Spinal cord (tissue), 10 donors: ENCODE results near the gene PSMD13. TPM values are rescaled to one million over a fixed set of nuclear protein-coding genes. Genes with fewer than 3 reads are reported as not detected.

ENCODE experiments used
- DNase-seq, 6 donors: peaks; one replicate each; pipeline versions ENCODE4 v3.0.0 to v3.0.0-alpha.2; 2013 to 2015; ENCODE audit warnings: low spot score in 6 of 6, low read depth in 4 of 6
- H3K27ac ChIP-seq: one replicate; pipeline ENCODE4 v1.5.1; 2013; ENCODE audit warnings: low read depth, low read length, control low read depth
- H3K27me3 ChIP-seq: one replicate; pipeline ENCODE4 v1.6.1; 2013; ENCODE audit warnings: low read length; ENCODE audit not compliant: control insufficient read depth, insufficient read depth
- H3K36me3 ChIP-seq: one replicate; pipeline ENCODE4 v1.6.1; 2013; ENCODE audit warnings: low read length; ENCODE audit not compliant: control insufficient read depth, insufficient read depth
- H3K4me1 ChIP-seq: one replicate; pipeline ENCODE4 v1.6.1; 2013; ENCODE audit warnings: low read length; ENCODE audit not compliant: control insufficient read depth, insufficient read depth
- H3K4me3 ChIP-seq: one replicate; pipeline ENCODE4 v1.5.1; 2013; ENCODE audit warnings: low read depth, low read length, control low read depth
- H3K9me3 ChIP-seq: one replicate; pipeline ENCODE4 v1.6.1; 2013; ENCODE audit warnings: low read length; ENCODE audit not compliant: control insufficient read depth, insufficient read depth
- WGBS: methylation state at CpG from one replicate; pipeline ENCODE4 v1.1.5; 2013; ENCODE audit warnings: missing lambda C conversion rate; ENCODE audit not compliant: insufficient coverage; 5-methylcytosine and 5-hydroxymethylcytosine counted together
- polyA plus RNA-seq, 2 donors: library from polyadenylated mRNA; unstranded; fragments of 120-200 nt; gene quantifications; one replicate each; pipeline ENCODE4 v1.2.1, GENCODE V29; 2013; ENCODE audit not compliant: insufficient read length in 2 of 2
- total RNA-seq, 2 donors: library from RNA; depleted of rRNA in 1 of 2; stranded (reverse); fragments of 120-200 nt in 1 of 2; fragments of >200 nt in 1 of 2; gene quantifications; one replicate each; pipeline versions ENCODE4 v1.2.3 to v1.2.4, GENCODE V29; 2013 to 2014
- donor health status: healthy.

The PSMD13 gene
- total and polyA plus RNA-seq, 4 donors, result 93.5 to 160 (median 114) TPM

DNA sequence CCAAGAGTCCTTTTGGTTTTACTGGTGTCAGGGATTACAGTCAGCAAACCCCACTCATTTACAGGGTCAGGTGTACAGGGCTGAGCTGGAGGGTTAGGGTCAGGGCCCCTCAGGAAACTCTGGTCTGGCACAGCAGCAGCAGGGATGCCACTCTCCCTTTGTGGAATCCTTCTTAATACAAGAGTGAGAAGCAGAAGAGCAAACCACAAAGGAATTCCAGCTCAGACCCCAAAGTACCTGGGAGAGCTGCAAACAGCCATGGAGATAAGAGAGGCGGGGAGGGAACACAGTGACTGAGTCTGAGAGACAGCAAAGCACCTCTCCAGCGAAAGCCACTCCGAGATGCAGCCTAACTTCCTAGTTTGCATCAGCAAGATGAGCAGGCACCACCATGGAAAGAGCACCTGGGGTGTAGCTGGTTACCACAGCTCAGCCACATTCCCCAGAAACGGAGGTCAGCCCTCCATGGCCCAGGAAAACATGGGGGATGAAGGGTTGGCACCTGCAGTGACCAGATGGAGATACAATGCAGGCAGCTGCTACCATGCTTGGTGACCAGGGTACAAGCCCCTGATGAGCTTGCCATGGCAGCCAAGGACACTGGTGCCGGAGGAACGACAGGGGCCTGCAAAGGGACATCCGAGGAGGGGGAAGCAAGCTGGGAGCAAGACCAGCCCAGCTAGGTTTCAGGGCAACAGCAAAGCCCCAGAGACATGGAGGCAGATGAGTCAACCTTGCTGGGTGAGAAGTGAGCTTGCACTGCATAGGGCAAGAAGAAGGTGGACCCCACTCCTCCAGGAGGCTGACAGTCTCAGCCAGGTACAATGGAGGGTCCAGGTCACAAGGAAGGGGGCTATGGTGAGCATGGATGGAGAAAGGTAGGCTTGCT is 33.5 kb upstream of the PSMD13 start:
- 98% methylated on average over 7 of the region's 7 CpGs for WGBS
- Histone ChIP-seq H3K36me3 (peaks cover 59% of the 10 kb centered on the region), H3K4me1 (peaks cover 24% of the 10 kb centered on the region), H3K9me3 (no peaks in the 10 kb centered on the region), H3K27me3 (no peaks in the 10 kb centered on the region), H3K27ac (no peak overlapping the region), H3K4me3 (no peak overlapping the region)
- DNase-seq, result no peak

DNA sequence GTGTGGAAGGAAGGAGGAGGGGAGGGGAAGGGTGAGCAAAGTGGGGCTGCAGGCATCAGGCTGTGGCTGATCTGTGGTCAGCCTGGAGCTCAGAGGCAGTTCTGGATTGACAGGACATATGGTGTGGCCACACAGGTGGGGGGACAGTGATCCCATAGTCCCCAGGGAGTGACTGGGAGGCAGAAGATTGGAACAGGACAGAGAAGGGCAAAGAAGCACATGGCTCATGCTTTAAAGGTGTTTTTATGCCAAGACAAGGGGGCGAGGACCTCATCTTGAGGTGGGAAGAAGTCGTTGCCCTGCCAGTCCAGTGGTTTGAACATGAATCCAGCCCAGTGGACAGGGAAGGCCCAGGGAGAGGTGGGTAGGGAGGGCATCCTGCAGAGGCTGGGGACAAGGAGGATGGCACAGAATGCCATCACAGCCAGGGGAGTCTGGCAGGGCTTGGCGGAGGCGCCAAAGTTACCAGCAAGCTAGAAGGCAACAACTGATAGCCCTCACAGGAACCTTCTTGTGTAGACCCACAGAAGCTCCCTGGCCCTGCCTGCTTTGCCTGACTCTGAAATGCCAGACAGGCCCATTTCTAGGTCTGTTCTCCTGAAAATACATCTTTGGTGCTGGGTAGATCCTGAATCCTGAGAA is 32.7 kb upstream of the PSMD13 start:
- H3K27me3 ChIP-seq, result no peaks in the 10 kb centered on the region
- DNase-seq, result no peak
- H3K4me1 ChIP-seq, result peaks cover 27% of the 10 kb centered on the region
- H3K9me3 ChIP-seq, result no peaks in the 10 kb centered on the region
- no peak overlapping the region for H3K27ac ChIP-seq
- H3K36me3 ChIP-seq, result peaks cover 56% of the 10 kb centered on the region
- H3K4me3 ChIP-seq, result no peak overlapping the region
- WGBS, result 97% methylated on average over 4 of the region's 4 CpGs

DNA sequence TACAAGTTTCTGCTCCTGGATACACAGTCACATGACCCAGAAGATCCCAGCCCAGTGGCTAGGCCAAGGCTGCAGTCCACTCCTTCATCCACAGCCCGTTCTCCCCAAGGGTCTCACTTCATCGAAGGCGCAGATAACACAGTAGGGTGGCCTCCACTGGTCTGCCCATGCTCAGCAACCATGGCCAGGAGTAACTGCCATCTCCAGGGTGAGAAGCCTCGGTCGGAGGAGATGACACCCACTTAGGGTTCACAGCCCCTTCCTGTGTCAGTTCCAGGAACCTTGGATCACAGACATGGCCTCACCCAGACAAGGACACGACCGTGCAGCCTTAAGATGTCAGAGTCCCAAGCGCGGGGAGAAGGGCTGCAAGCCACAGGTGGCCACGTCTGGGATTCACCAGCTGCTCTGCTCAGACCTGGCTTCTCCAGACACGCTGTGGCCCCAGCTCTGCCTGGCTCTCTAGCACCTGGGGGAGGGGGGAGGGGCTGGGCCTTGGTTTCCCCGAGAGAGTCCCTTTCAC is 32.1 kb upstream of the PSMD13 start:
- Histone ChIP-seq H3K27me3 (no peaks in the 10 kb centered on the region), H3K9me3 (no peaks in the 10 kb centered on the region), H3K27ac (no peak overlapping the region), H3K4me3 (no peak overlapping the region), H3K36me3 (peaks cover 57% of the 10 kb centered on the region), H3K4me1 (peaks cover 33% of the 10 kb centered on the region)
- no peak for DNase-seq
- 97% methylated on average over 11 of the region's 12 CpGs for WGBS

DNA sequence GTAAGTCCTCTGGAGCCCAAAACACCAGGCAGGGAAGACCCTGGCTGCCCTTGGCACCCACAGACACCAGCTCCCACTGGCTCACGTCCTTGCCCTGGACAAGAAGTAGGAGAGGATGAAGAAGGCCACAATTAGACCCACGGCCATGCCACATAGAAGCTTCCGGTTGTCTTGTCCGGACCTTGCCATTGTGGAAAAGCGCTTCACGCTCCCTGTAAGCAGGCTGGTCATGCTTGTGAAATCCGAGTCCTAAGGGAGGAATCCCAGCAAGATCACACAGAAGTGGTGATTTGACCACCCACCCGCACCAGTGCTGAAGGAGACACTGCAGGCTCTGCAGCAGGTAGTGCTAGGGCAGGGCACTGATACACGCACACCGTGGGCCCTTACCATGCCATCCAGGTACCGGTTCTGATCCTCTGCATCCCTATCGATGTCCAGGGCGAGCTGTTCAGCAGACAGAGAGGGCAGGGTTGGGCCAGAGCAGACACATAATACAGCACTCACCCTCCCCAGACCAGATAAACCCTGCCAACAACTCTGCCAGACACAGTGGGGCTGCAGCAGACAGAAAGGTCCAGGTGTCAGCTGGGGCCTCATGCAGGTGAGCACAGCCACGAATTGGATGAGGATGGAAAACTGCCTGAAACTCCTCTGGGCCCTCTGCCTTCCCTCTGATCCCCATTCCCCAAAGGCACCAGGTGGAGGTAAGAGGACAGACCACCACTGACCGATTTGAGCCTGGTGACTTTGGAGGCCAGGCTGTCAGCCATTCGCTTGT is 31.4 kb upstream of the PSMD13 start:
- Histone ChIP-seq H3K9me3 (no peaks in the 10 kb centered on the region), H3K27ac (no peak overlapping the region), H3K4me3 (no peak overlapping the region), H3K4me1 (peaks cover 41% of the 10 kb centered on the region), H3K27me3 (no peaks in the 10 kb centered on the region), H3K36me3 (peaks cover 57% of the 10 kb centered on the region)
- DNase-seq, result no peak
- 95% methylated on average over 15 of the region's 16 CpGs for WGBS

DNA sequence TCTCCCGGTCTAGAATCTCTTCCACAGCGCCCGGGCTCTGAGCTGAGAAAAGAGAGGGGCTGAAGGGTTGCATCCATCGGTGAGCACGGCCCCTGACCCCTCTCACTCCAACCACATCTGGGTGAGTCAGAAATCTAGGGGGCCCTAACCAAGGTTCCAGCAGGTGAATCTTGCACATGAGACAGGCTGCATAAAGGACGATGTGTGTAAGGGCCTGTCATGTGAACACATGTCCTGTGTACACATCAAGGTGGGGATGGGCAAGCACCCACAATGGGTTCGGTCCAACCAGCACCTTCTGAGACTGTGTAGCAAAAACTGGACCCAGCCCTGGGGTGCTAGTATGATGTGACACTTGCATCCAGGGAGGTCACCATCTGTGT is 30.8 kb upstream of the PSMD13 start:
- H3K27ac ChIP-seq, result no peak overlapping the region
- H3K4me3 ChIP-seq, result peak overlapping the region; percentile 98
- no peaks in the 10 kb centered on the region for H3K9me3 ChIP-seq
- WGBS, result 87% methylated on average over 3 of the region's 7 CpGs
- no peak for DNase-seq
- H3K27me3 ChIP-seq, result no peaks in the 10 kb centered on the region
- peaks cover 57% of the 10 kb centered on the region for H3K36me3 ChIP-seq
- peaks cover 45% of the 10 kb centered on the region for H3K4me1 ChIP-seq

DNA sequence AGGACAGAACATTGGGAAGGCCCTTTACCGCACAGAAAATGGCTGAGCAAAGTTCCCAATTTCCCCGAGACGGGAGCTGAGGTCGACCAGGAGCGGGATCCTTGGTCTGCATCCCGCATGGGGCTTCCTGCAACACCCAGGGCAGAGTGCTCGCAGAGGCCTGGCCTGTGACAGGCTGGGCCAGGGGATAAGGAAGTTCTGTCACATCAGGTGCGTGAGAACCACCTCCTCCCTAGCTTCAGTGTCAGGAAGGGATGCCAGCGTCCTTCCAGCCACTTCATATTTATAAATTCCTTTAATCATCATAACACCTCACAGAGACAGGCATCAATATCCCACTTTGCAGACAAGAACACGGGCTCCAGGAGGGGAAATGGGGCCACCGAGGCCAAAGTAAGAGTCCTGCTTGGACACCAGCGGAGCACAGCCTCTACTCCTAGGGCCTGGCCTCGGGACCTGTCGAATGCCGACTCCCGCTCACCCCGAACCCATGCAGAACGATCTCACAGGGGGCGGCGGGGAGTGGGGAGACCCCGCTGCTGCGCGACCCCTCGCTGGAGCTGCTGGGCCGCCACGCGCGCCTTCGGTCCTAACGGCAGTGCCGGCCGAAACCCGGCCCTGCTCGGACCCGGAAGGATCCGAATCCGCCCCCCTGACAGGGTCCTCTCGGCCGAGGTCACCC is 30.1 kb upstream of the PSMD13 start:
- peaks cover 45% of the 10 kb centered on the region for H3K4me1 ChIP-seq
- WGBS, result 10% methylated on average over 39 of the region's 39 CpGs
- no peaks in the 10 kb centered on the region for H3K27me3 ChIP-seq
- H3K36me3 ChIP-seq, result peaks cover 61% of the 10 kb centered on the region
- peak overlapping the region; percentile 100 for H3K27ac ChIP-seq
- no peaks in the 10 kb centered on the region for H3K9me3 ChIP-seq
- H3K4me3 ChIP-seq, result peak overlapping the region; percentile 98
- peak in 1 of 6 donors; percentile 32 for DNase-seq

DNA sequence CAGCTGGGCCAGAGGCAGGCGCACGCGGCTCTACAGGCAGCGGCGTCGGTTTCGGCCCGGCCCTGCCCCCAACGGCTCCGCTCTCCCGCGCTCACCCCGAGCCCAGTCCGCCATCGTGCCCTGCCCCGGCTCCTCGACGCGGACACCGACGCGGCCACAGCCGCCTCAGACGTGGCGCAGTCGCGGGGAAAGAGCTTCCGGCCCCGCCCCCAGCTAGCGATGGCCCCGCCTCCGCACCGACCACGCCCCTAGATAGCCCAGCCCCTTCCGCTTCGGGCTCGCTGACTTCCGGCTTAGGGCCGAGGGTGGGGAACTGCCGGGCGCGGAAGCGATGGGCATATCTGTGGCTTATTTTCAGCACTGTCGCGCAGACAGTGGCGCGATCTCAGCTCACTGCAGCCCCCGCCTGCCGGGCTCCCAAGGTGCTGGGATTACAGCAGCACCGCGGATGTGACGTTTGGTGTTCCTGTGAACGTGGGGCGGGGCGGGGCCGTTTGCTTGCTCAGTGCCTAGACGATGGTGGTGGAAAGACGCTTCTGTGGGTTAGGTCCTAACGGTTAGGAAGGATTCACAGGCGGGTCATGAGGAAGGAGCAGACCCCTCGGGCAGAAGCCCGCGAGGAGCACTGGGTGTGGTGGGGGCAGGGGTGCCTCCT is 29.4 kb upstream of the PSMD13 start, which contains the start of the genes BET1L and RIC8A:
TSS of gene BET1L (minus strand) at position 192 of the 655 bp plus-strand sequence. CDS start at position 114, 78 bp downstream.
TSS of gene RIC8A (plus strand) at position 501 of the 655 bp plus-strand sequence. CDS start 1,147 bp downstream, outside the sequence.
- H3K36me3 ChIP-seq, result peaks cover 67% of the 10 kb centered on the region
- 0% methylated on average over 63 of the region's 63 CpGs for WGBS

DNA sequence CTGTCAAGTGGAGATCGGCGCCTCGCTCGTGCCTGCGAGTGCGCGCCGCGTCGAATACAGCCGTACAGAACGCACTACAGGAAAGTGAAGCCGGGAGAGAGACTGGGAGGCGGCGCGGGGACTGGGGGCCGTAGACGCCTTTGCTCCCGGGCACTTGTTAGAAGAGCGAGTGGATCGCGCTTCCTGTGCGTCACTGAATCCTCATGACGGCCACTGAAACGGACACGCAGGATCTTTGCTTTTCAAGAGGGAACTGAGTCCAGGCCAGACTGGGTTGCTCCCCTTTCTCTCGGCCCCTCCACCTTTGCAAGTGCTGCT is 29.0 kb upstream of the PSMD13 start:
- Histone ChIP-seq H3K36me3 (peaks cover 70% of the 10 kb centered on the region), H3K27me3 (no peaks in the 10 kb centered on the region), H3K4me1 (peaks cover 45% of the 10 kb centered on the region), H3K9me3 (no peaks in the 10 kb centered on the region), H3K4me3 (peak overlapping the region; percentile 98), H3K27ac (peak overlapping the region; percentile 100)
- no peak for DNase-seq
- 0% methylated on average over 27 of the region's 27 CpGs for WGBS

More for the DNA sequence above, 29.4 kb upstream of the PSMD13 start, which contains the start of the genes BET1L and RIC8A:
- Histone ChIP-seq H3K9me3 (no peaks in the 10 kb centered on the region), H3K27ac (peak within 1 kb of the TSS; percentile 100), H3K27me3 (no peaks in the 10 kb centered on the region), H3K4me1 (peaks cover 45% of the 10 kb centered on the region), H3K4me3 (peak within 1 kb of the TSS; percentile 98)
- peak; percentile 84 to 99 (median 93) for DNase-seq
